Upper lobe of right lung (tissue), 1 donor: ENCODE results near the gene AHSA1. TPM values are rescaled to one million over a fixed set of nuclear protein-coding genes. Genes with fewer than 3 reads are reported as not detected.

Experiments
- ATAC-seq: fragments of 200-7000 bp; cut with Tn5 transposase; one replicate; pipeline ENCODE4 v1.9.1; 2020; ENCODE audit warnings: mild to moderate bottlenecking, moderate library complexity
- DNase-seq: peaks from one replicate; pipeline ENCODE4 v3.0.0-alpha.2; 2020
- H3K27ac ChIP-seq: fragments of 200-600 bp; one replicate; pipeline ENCODE4 v1.8.0; 2022
- H3K27me3 ChIP-seq: fragments of 200-600 bp; one replicate; pipeline ENCODE4 v1.8.0; 2022; ENCODE audit warnings: mild to moderate bottlenecking
- H3K36me3 ChIP-seq: fragments of 200-600 bp; one replicate; pipeline ENCODE4 v1.8.0; 2022
- H3K4me1 ChIP-seq: fragments of 200-600 bp; one replicate; pipeline ENCODE4 v1.8.0; 2022
- H3K4me3 ChIP-seq: fragments of 200-600 bp; one replicate; pipeline ENCODE4 v1.8.0; 2022; ENCODE audit warnings: mild to moderate bottlenecking
- H3K9me3 ChIP-seq: fragments of 200-600 bp; one replicate; pipeline ENCODE4 v1.8.0; 2022
- CTCF ChIP-seq: fragments of 200-600 bp; IDR thresholded peaks from one replicate; pipeline ENCODE4 v1.8.0; 2022; ENCODE audit warnings: antibody characterized with exemption
- intact Hi-C: fragments of 100-400 bp; cut with DNase I; formaldehyde crosslinking; loops from one replicate; pipeline ENCODE4 v1.11.0; 2022
- total RNA-seq: library from RNA; stranded (reverse); fragmentation: NEBNext Ultra II Directional; extraction: Animal tissue kit (Norgen Biotek cat#: 25700); gene quantifications from one replicate; pipeline ENCODE4 v1.2.1, GENCODE V29; 2021
- donor health status: DM: no; HTN: yes; CAD: no; lungs with severe emphysema.

The AHSA1 gene
- total RNA-seq, 1 donor from 2014 or later, result 120 TPM

DNA sequence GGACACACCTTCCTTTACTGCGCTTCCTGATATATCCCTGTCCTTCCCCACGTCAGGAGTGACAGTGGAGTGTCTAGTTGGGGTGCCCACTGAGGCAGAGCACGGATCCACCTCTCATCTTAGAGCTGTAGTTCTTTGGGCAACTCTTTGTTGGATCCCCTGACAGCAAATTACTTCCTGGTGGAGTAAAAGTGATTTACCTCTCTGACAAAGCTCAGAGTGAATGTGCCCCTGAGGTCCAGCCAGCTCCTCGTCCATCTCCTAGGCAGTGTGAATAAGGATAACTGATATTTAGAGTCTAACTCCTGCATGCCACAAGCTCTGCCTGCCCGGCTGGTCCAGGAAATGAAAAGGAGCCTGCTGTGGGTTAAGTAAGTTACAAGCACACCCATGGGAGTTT, 16.0 kb downstream of the AHSA1 start:
- TF ChIP-seq CTCF, result no peak
- intact Hi-C loops, result no loop called here
- DNase-seq (peak; percentile 22), ATAC-seq (no peak)
- Histone ChIP-seq H3K4me3 (no peak overlapping the region), H3K36me3 (peaks cover 12% of the 10 kb centered on the region), H3K27me3 (no peaks in the 10 kb centered on the region), H3K4me1 (no peaks in the 10 kb centered on the region), H3K9me3 (no peaks in the 10 kb centered on the region), H3K27ac (no peak overlapping the region)

DNA sequence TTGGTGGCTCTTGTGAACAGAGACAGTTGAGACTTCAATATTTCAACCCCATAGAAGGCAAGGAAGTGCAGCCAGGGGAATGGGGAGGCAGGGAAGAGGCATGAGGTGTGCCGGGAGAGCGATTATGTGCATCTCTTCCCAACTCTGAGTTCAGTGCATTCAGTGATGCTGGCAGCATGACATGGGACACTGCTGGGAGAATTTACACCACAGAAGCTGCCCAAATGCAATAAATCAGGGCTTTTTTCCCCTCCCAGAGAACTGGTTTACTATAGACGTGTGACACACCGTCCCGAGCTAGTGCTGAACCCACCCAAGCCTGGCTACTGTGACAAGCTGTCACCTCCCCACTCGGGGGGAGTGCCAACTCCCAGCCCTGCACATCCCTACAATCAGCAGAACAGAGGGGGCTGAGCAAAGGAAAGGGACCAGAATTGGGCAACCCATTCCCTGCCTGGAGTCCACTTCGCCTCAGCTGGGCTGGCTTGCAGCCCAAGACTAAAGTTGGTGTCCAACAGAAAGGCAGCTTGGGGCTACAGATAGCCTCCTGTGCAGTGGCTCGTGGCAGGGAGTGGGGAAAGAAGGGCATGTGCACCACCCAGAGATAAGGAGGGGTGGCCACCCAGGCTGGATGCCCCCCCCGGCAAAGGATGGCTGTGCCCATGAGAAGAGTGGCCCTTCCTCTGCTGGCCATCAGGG, 16.7 kb downstream of the AHSA1 start:
- Histone ChIP-seq H3K27me3 (no peaks in the 10 kb centered on the region), H3K27ac (no peak overlapping the region), H3K36me3 (peaks cover 5% of the 10 kb centered on the region), H3K9me3 (no peaks in the 10 kb centered on the region), H3K4me1 (no peaks in the 10 kb centered on the region), H3K4me3 (no peak overlapping the region)
- no peak for TF ChIP-seq CTCF
- intact Hi-C loops, result no loop called here
- peak; percentile 30 for DNase-seq
- peak; percentile 5 for ATAC-seq

DNA sequence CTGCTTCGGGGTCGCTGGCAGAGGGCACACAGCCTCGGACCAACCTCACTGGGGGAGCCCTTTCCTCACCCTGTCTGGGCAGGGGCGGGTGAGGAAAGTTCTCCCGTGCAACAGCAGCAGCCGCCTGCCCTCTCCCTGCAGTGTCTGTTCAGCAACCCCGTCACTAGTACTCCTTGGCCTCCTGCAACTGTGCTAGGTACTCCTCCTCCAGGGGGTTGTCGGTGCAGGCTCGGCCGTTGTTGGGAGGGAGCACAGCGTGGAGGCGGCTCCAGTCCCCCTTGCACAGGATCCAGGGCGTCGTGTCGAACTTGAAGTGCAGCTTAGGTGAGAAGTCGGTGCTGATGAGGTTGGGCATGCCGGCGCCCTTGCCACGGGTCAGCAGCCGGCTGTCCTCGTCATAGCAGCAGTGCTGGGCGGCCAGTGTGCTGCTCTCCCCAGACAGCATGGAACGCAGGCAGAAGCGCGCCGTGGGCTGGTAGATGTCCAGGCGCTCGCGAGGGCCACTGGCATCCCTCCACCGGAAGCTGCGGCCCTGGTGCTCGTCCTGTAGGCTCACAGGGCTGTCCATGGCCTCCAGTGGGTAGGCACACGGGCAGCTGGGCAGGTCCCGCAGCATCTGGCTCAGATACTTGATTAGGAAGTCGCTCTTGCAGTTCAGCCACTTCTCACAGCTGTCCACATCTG, 17.7 kb downstream of the AHSA1 start:
- no peak overlapping the region for H3K4me3 ChIP-seq
- no peaks in the 10 kb centered on the region for H3K4me1 ChIP-seq
- H3K27me3 ChIP-seq, result no peaks in the 10 kb centered on the region
- intact Hi-C loops, result no loop called here
- peak; percentile 23 for ATAC-seq
- no peaks in the 10 kb centered on the region for H3K36me3 ChIP-seq
- no peak for TF ChIP-seq CTCF
- H3K27ac ChIP-seq, result no peak overlapping the region
- peak; percentile 63 for DNase-seq
- no peaks in the 10 kb centered on the region for H3K9me3 ChIP-seq

GRCh38 chr14:77478029-77478428, 20.1 kb downstream of the AHSA1 start:
- intact Hi-C loops, result no loop called here
- H3K36me3 ChIP-seq, result no peaks in the 10 kb centered on the region
- no peaks in the 10 kb centered on the region for H3K9me3 ChIP-seq
- ATAC-seq (no peak), DNase-seq (peak; percentile 48)
- H3K4me3 ChIP-seq, result no peak overlapping the region
- H3K27me3 ChIP-seq, result no peaks in the 10 kb centered on the region
- H3K27ac ChIP-seq, result no peak overlapping the region
- H3K4me1 ChIP-seq, result no peaks in the 10 kb centered on the region
- TF ChIP-seq CTCF, result no peak

DNA sequence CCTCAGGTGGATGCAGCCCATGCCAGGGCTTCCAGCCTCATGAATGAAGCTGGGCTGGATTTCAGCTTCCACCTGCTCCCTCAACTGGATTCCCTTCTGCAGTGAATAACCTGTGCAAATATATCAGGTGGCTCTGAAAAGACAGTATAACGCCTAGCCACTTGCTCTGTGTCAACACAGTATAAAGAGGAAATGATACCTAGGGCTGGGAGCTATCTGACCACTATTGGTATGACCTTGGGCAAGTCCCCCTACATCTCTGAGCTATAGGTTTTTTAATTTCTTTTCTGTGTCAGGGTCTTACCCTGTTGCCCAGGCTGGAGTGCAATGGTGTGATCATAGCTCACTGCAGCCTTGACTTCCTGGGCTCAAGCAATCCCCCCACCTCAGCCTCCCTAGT, 20.9 kb downstream of the AHSA1 start:
- H3K4me3 ChIP-seq, result no peak overlapping the region
- no peaks in the 10 kb centered on the region for H3K4me1 ChIP-seq
- intact Hi-C loops, result no loop called here
- no peak for ATAC-seq
- DNase-seq, result no peak
- no peaks in the 10 kb centered on the region for H3K27me3 ChIP-seq
- H3K36me3 ChIP-seq, result no peaks in the 10 kb centered on the region
- no peaks in the 10 kb centered on the region for H3K9me3 ChIP-seq
- TF ChIP-seq CTCF, result no peak
- H3K27ac ChIP-seq, result no peak overlapping the region
